Measurements from ENCODE around the gene PRLH.
"Not testable (repeated sequence)": the region's sequence is repeated elsewhere in the genome, so short reads cannot be mapped to it uniquely, and the experiment has no call there.

The PRLH gene

DNA sequence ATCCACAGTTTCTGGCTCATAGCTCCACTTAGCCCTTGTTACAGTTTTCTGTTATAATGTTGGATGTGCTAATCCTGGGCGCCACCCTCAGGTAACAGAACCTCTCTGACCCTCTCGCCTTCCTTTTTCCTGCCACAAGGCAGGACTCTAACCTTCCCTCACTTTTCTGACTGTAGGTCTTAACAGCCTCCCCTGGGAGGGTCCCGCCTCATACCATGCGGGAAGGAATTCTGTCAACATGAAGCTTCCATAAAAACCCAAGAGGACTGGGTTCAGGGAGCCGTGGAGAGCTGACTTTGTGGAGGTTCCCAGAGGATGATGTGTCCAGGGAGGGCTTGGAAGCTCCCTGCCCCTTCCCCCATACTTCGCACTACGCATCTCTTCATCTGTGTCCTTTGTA lies 36.0 kb downstream of the PRLH start:
- DNase-seq, result no peak

DNA sequence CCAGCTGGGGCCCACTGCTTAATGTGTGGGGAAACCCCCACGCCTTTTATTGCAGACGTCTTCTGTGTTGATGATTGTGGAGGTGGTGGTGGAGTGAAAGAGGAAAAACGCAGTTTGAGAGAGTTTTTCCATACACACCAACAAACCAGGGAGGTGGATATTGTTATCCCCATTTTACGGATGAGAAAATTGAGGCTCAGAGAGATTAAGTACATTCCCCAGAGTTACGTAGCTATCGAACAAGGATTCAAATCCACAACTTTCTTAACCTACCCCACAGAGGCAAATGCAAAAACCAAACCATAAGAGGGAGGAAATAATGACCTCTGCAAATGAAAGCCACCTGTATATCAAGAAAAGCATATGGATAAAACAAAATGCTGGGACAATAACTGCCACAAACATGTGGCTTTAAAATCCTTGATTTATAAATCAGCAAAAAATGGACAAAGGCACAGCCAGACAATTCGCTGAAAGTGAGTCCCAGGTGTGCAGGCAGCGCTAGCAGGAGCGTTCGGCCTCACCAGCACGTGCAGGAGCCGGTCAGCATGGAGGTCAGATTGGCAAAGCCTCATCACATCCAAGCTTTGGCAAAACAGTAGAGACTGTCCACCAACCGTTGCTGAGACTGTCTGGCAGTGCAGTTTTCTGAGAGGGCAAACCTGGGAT lies 36.8 kb downstream of the PRLH start:
- DNase-seq, result no peak

DNA sequence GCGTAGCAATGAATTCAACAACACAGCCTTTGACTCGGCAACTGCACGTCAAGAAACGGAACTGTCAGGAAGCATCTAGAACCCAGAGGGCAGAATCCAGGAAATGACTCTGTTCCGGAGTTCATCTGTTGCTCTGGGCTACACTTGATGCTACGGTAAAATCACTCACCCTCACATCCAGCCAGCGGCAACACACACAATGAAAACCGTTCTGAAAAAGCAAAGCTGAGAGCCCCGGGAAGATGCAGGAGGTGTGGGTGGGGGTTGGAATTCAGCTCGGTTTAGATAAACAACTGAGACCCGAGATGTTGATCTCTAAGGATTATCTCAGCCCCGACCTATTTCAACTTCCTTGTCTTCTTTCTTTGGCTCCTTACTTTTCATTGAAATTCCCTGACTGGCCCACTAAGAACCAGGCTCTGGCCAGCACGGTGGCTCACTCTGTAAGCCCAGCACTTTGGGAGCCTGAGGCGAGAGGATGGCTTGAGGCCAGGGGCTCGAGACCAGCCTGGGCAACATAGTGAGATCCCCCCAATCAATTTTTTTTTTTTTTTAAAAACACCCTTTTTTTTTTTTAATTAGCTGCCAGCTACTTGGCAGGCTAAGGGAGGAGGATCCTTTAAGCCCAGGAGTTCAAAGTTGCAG lies 37.5 kb downstream of the PRLH start:
- no peak for DNase-seq

DNA sequence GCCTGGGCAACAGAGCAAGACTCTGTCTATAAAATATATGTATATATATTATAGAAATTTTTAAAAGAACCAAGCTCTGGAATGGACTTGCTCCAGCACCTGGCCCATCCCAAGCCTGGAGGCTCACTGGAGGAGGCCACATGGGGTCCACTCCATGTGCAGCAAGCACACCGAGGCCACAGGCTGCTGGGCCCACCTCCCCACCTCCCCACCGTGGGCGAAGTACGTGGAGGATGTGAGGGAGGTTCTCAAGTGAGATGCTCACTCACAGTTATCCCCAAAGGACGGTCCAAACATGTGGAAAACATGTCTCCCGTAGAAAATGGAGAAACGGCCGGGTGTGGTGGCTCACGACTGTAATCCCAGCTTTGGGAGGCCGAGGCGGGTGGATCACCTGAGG lies 38.0 kb downstream of the PRLH start:
- no peak for DNase-seq

DNA sequence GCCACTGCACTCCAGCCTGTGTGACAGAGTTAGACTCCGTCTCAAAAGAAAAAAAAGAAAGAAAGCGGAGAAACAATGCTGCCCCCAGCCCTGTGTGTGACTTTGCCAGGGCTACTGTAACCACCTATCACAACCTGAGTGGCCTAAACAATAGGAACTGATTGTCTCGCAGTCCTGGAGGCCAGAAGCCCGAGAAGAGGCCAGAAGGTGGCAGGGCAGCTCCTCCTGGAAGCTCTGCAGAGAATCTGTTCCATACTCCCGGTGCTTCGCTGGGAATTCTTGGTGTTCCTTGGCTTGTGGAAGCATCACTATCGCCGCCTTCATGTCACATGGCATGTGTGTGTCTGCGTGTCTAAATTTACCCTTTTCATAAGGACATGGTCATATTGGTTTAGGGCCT lies 38.6 kb downstream of the PRLH start:
- peak; percentile 49 for DNase-seq

DNA sequence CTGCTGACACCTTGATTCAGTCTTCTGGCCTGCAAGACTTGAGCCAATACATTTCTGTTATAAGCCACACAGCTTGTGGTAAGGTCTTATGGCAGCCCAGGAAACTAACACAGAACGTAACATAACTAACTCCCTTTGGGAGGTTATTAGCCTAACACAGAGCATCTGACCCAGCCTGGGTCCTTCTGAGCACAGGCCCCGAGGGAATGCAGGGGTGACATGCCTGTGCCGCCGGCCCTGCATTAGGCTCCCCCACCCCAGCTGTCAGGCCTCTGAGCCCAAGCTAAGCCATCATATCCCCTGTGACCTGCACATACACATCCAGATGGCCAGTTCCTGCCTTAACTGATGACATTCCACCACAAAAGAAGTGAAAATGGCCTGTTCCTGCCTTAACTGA lies 40.1 kb downstream of the PRLH start:
- DNase-seq, result not testable (repeated sequence)

DNA sequence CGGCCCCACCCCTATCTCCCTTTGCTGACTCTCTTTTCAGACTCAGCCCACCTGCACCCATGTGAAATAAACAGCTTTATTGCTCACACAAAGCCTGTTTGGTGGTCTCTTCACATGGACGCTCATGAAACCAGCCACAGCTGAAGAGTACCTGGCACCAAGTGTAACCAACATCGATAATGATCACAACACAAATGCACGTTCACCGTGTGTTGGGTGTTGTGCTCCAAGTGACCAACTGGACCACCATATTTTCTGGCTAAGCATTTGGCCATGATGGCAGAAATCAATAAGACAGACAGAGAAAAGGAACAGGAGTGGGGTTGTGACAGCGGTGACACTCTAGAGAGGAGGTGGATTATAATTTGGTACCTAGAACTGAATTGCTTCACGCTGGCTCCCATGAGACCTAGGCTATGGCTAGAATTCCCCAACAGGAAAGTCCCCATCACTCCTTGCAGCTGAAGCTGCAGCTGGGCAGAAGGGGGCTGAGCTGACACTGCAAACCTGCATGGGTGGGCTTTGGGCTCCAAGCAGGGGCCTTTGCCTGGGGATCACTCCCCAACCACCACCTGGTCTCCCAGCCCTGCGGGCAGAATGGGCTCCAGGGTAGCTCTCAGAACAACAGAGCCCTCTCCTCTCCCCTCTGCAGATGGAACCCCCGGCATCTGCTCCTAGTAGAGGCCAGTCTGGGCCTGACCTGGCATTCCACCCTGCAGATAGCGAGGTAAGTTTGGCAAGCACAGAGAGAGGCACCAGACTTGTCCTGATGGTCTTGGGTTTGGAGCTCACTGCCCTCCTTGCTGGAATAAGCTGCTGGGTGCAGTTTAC lies 46.4 kb downstream of the PRLH start:
- DNase-seq, result no peak

DNA sequence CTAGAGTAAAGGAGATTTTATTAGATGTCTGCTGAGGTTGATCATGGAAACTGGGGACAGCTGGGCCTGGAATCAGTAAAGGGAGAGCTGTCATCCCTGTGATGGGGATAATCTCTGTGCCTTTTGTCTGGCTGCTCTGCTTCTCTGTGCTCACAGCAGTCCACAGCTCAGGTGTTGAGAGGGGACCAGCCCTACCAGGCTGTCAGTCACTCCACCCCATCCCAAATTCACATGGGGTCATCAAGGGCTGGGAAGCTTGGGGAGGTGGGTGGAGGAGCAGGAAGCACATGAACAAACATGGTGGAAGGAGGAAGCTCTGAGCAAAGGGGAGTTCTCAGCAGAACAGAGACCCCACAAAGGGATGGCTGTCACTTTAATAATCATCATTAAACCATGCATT lies 47.3 kb downstream of the PRLH start:
- DNase-seq, result no peak

DNA sequence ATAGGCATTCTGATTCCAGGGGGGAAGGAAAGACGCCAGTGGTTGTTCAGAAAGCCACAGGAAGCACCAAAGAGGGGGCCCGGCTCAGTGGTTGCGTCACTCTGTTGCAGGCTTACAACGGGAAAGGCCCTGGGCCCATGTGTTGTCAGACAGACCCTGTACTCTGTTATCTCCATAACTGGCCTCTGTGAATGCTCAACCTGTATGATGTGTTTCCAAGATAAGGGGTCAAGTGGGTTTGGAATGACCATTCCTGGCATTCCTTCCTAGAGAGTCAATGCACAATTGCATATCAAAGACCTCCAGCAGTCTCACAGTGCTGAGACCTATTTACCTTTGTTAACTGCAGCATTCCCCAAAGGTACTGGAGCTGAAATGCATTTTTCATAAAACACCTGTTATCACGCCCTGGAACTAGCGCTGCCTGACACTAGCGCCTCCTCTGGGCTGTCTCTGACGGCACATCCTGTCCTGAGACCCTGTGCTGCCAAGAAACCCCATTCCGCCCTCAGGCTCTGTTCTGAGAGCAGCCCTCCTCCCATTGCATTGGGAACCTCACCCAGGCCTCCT lies 47.9 kb downstream of the PRLH start:
- peak; percentile 14 for DNase-seq

DNA sequence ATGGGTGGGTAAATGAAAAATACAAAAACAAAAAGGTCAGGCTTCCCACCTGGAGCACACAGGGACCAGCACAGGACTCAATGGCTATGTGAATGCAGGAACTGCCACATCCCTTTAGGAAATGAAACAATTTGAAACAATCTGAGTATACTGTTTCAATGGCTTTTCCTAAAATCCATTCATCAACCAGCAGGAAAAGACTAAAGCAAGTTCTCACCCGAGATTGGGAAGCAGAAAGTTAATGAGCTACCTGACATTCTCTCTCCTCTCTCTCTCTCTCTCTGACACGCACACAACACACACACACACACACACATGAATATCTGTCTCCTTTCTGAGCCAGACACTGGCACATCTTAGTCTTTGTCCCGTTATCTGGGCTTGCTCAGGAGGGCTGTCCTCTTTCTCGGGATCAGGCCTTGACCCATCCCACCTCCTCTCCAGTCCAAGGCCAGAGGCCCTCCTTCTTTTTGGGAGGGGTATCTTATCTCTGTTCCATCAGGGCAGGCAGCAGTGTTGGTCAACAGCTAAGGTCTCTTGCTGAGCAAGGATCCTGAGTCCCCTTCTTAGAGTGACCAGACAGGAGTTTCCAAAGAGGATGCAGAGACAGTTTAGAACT lies 49.4 kb downstream of the PRLH start:
- DNase-seq, result no peak

DNA sequence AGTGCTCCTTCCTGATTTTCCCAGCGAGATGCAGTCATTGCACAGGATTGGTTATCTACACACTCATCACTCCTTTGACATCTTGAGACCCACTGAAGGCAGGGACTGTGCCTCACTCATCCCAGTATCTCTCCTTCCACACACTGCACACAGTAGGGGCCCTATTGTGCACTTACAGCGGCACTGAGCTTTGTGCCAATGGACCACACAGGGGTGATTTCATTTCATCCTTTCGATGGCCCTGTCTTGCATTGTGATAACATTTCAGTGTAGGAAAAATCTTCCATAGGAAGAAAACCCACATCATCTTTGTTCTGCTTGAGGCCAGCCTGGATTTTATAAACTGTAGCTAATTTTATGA lies 50.0 kb downstream of the PRLH start:
- DNase-seq, result no peak
